ENCODE data around the gene PHB1. TPM values are rescaled to one million over a fixed set of nuclear protein-coding genes. Genes with fewer than 3 reads are reported as not detected.

PHB1 gene
- total and polyA plus RNA-seq, 2 experiments from 2014 or later = 194 to 211 TPM

- no peak for TF ChIP-seq REST (IDR thresholded peaks at IDR 0.05; ENCODE audit: unreplicated experiment)
- TF ChIP-seq ETS1 (IDR thresholded peaks at IDR 0.05) = no peak
- no peak for TF ChIP-seq ZNF114 (CRISPR knock-in tag; IDR thresholded peaks at IDR 0.05)
- TF ChIP-seq NANOG (IDR thresholded peaks at IDR 0.05; ENCODE audit: borderline replicate concordance) = no peak
- no peak for TF ChIP-seq POLR2AphosphoS5 (IDR thresholded peaks at IDR 0.05; ENCODE audit: low read depth)
- TF ChIP-seq STAT1 (IDR thresholded peaks at IDR 0.05; ENCODE audit: unreplicated experiment) = no peak
- no peak for TF ChIP-seq CTCF (conservative IDR thresholded peaks at IDR 0.05; ENCODE audit: low read depth in 2 of 2)
- TF ChIP-seq EZH2phosphoT487 (IDR thresholded peaks at IDR 0.05; ENCODE audit: unreplicated experiment) = no peak
Measured at GRCh38 chr17:49399995-49400394, 14.7 kb downstream of the PHB1 start (continued).

- Histone ChIP-seq H4K20me1 (replicated peaks; ENCODE audit: insufficient read depth) (no peaks in the 10 kb centered on the region; the same call in 1 of the 2 replicates), H3K9me2 (ENCODE audit: insufficient read depth) (no peaks in the 10 kb centered on the region), H3F3A (replicated peaks; ENCODE audit: low read depth) (no peaks in the 10 kb centered on the region), H3K4me1 (ENCODE audit: insufficient read depth) (no peaks in the 10 kb centered on the region), H3K27ac (ENCODE audit: low read depth) (no peak overlapping the region), H3K79me2 (replicated peaks; ENCODE audit: insufficient read depth) (no peaks in the 10 kb centered on the region), H3K36me3 (ENCODE audit: insufficient read depth) (no peaks in the 10 kb centered on the region), H2AFZ (no peak overlapping the region), H3K27me3 (ENCODE audit: insufficient read depth) (no peaks in the 10 kb centered on the region), H3K4me2 (no peak overlapping the region), H3K4me3 (no peak overlapping the region)
- DNase-seq (ENCODE audit: low spot score) = no peak
- no peak overlapping the region for H3K4me3 Mint-ChIP-seq
- H3K4me1 Mint-ChIP-seq = peaks cover 4% of the 10 kb centered on the region; the same call in 2 of the 3 replicates
- H3K36me3 Mint-ChIP-seq (ENCODE audit: low read depth) = peaks cover 4% of the 10 kb centered on the region; the same call in 1 of the 3 replicates
- no peak overlapping the region for H3K27ac Mint-ChIP-seq
- no peaks in the 10 kb centered on the region for H3K9me3 Mint-ChIP-seq
- no peak for ATAC-seq
- H3K27me3 Mint-ChIP-seq (ENCODE audit: insufficient read depth, low read depth, poor library complexity) = peaks cover 5% of the 10 kb centered on the region
- TF ChIP-seq ETS1 (IDR thresholded peaks at IDR 0.05) (no peak), POLR2AphosphoS5 (IDR thresholded peaks at IDR 0.05; ENCODE audit: low read depth) (no peak), CTCF (conservative IDR thresholded peaks at IDR 0.05; ENCODE audit: low read depth in 2 of 2) (no peak)
Measured at GRCh38 chr17:49397586-49397985, 17.1 kb downstream of the PHB1 start.

Measured in GM23338 (cell line).